ENCODE measurements around the gene MRPS22. TPM values are rescaled to one million over a fixed set of nuclear protein-coding genes. Genes with fewer than 3 reads are reported as not detected.

Gene MRPS22
- total and polyA plus RNA-seq, 9 of the 15 experiments (the other 6 are each of a cell fraction or from before 2014, with no cell fraction given), result 148 to 397 (median 229) TPM

- TF ChIP-seq KDM4B (IDR thresholded peaks at IDR 0.05; ENCODE audit: borderline replicate concordance in 2 of 2, low read depth in 1 of 2) (no peak; a peak in 1 of 4 replicates), PPARD (CRISPR knock-in tag; IDR thresholded peaks at IDR 0.05) (no peak), MGA (IDR thresholded peaks at IDR 0.05) (peak; percentile 73), ZNF699 (CRISPR knock-in tag; IDR thresholded peaks at IDR 0.05; ENCODE audit: insufficient replicate concordance) (no peak), NCOA6 (IDR thresholded peaks at IDR 0.05) (no peak), SFPQ (IDR thresholded peaks at IDR 0.05; ENCODE audit: low read depth, low read length) (no peak), GTF2A2 (tag; IDR thresholded peaks at IDR 0.05) (no peak), MECOM (CRISPR knock-in tag; IDR thresholded peaks at IDR 0.05) (no peak), CTBP1 (IDR thresholded peaks at IDR 0.05; ENCODE audit: borderline replicate concordance) (peak; percentile 57; the same call in 1 of the 2 replicates), TCF7L2 (IDR thresholded peaks at IDR 0.05; ENCODE audit: low read depth, low read length) (no peak), TAF15 (IDR thresholded peaks at IDR 0.05; ENCODE audit: low read depth, low read length) (no peak), MNT (conservative IDR thresholded peaks at IDR 0.05) (peak; percentile 5 to 63; a peak in 3 of 4 replicates)
These were observed 45.9 kb downstream of the MRPS22 start, which contains the start of gene COPB2 (continued) for GRCh38 chr3:139389552-139390368.
